Testis (tissue), 2 donors: ENCODE results near the gene FBXW4.

ENCODE experiments used
- POLR2A ChIP-seq: fragments of 450-650 bp; IDR thresholded peaks from one replicate; pipeline ENCODE4 v1.6.1; 2017; ENCODE audit warnings: antibody characterized with exemption, mild to moderate bottlenecking, moderate library complexity
- TF ChIP-seq, protein P1 (sequence below), 3 experiments: fragments of 450-650 bp in 2 of 3; fragments of 200-600 bp in 1 of 3; sonication (generic) in 1 of 3; IDR thresholded peaks; one replicate each; pipeline ENCODE4 v1.5.1; 2016 to 2019; ENCODE audit warnings: antibody characterized with exemption in 3 of 3, mild to moderate bottlenecking in 2 of 3, moderate library complexity in 1 of 3

DNA sequence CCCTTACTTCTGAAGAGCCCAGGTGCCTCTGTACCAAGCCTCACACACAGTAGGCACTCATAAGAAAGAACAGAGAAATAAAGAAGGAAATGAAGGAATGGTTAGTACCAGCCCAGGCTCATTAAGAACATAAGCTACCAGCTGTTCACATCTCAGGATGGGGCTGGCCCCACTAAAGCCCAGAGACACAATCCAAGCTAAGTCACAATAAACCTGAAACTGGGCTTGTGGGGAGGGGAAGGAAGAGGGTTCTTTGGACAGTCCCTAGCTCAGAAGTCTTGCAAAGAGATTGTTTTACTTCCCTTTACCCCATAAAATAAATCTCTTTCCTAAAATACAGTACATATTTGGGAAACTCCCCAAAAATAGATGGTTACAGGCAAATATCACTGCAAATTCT is 24.3 kb downstream of the FBXW4 start:
- TF ChIP-seq, protein P1, sequence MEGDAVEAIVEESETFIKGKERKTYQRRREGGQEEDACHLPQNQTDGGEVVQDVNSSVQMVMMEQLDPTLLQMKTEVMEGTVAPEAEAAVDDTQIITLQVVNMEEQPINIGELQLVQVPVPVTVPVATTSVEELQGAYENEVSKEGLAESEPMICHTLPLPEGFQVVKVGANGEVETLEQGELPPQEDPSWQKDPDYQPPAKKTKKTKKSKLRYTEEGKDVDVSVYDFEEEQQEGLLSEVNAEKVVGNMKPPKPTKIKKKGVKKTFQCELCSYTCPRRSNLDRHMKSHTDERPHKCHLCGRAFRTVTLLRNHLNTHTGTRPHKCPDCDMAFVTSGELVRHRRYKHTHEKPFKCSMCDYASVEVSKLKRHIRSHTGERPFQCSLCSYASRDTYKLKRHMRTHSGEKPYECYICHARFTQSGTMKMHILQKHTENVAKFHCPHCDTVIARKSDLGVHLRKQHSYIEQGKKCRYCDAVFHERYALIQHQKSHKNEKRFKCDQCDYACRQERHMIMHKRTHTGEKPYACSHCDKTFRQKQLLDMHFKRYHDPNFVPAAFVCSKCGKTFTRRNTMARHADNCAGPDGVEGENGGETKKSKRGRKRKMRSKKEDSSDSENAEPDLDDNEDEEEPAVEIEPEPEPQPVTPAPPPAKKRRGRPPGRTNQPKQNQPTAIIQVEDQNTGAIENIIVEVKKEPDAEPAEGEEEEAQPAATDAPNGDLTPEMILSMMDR (IDR thresholded peaks at IDR 0.05), result no peak
- no peak for TF ChIP-seq POLR2A
